AG09319 (cell line): ENCODE results near the gene SCRN2.

Experiments used
- DNase-seq: peaks from one replicate; pipeline ENCODE4 v3.0.0-alpha.2; 2010; ENCODE audit warnings: low read depth; ENCODE audit errors: extremely low read depth
- CTCF ChIP-seq: IDR thresholded peaks from 2 replicates; pipeline ENCODE4 v1.5.1; 2011; ENCODE audit warnings: low read depth, mild to moderate bottlenecking, inconsistent platforms, low read length, moderate library complexity

The SCRN2 gene

GRCh38 chr17:47875011-47875985, 34.2 kb upstream of the SCRN2 start:
- TF ChIP-seq CTCF, result no peak
- DNase-seq, result no peak

GRCh38 chr17:47873200-47874090, 32.4 kb upstream of the SCRN2 start:
- no peak for DNase-seq

GRCh38 chr17:47872651-47873161, 31.6 kb upstream of the SCRN2 start:
- DNase-seq, result no peak
- TF ChIP-seq CTCF, result no peak

More at GRCh38 chr17:47873200-47874090, 32.4 kb upstream of the SCRN2 start:
- TF ChIP-seq CTCF, result no peak

- DNase-seq, result no peak
- TF ChIP-seq CTCF, result no peak
Observed at GRCh38 chr17:47872019-47872650, 31.1 kb upstream of the SCRN2 start.

GRCh38 chr17:47871048-47871447, 30.0 kb upstream of the SCRN2 start:
- no peak for DNase-seq
- TF ChIP-seq CTCF, result no peak

- TF ChIP-seq CTCF, result no peak
- no peak for DNase-seq
Observed at GRCh38 chr17:47870056-47870455, 29.0 kb upstream of the SCRN2 start.
